ENCODE measurements around the gene PRKN. TPM values are rescaled to one million over a fixed set of nuclear protein-coding genes. Genes with fewer than 3 reads are reported as not detected.

The PRKN gene
- total RNA-seq, 1 donor from 2014 or later, result 5.7 TPM

DNA sequence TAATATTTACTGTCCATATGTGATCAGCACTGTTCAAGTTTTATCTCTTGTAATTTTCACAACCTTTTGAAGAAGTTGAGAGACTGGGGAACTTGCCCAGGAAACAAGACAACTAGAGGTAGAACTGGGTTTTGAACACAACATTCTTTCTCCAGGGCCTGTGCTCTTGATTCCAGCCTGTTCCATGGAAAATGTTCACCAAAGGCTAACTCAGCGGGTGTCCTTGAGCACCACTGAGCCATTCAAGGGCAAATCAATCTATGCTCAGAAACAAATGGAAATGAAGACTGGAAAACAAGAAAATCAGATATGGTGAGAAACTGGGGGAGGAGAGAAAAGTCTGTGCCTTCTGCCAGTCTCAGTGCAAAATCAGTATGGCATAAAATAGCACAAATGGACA, 771.5 kb downstream of the PRKN start:
- DNase-seq (ENCODE audit: low spot score), result no peak
- Mint-ChIP-seq H3K4me1 (ENCODE audit: low read depth) (no peaks in the 10 kb centered on the region), H3K27me3 (ENCODE audit: low read depth) (no peaks in the 10 kb centered on the region), H3K4me3 (ENCODE audit: unreplicated experiment) (no peak overlapping the region), H3K36me3 (ENCODE audit: low read depth) (no peaks in the 10 kb centered on the region), H3K9me3 (ENCODE audit: low read depth) (no peaks in the 10 kb centered on the region), H3K27ac (ENCODE audit: unreplicated experiment) (no peak overlapping the region)
- TF ChIP-seq, protein P1, sequence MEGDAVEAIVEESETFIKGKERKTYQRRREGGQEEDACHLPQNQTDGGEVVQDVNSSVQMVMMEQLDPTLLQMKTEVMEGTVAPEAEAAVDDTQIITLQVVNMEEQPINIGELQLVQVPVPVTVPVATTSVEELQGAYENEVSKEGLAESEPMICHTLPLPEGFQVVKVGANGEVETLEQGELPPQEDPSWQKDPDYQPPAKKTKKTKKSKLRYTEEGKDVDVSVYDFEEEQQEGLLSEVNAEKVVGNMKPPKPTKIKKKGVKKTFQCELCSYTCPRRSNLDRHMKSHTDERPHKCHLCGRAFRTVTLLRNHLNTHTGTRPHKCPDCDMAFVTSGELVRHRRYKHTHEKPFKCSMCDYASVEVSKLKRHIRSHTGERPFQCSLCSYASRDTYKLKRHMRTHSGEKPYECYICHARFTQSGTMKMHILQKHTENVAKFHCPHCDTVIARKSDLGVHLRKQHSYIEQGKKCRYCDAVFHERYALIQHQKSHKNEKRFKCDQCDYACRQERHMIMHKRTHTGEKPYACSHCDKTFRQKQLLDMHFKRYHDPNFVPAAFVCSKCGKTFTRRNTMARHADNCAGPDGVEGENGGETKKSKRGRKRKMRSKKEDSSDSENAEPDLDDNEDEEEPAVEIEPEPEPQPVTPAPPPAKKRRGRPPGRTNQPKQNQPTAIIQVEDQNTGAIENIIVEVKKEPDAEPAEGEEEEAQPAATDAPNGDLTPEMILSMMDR (IDR thresholded peaks at IDR 0.05), result no peak

DNA sequence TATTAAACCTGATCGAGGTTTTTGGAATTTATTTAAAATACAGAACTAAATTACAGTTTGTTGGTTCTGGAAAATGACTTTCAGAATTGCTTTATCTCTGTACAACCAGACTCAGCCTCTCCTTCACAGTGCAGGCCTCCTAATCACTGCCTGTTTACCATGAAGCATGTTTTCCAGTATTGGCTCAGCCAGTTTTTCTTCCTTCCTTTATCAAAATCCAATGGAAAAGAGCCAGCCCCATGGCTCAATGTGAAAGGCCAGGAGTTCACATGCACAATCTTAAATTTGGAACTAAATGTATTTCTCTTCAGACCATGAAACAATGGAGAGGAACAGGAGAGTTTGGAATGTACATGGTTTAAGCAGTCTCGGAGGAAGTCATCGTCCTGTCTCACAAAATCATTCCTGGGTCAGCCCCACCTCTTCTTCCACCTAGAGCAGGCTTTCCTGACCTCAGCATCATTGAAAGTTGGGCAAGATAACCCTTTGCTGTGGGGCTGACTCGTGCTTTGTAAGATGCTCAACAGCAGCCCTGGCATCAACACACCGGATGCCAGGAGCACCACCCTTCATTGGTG, 772.8 kb downstream of the PRKN start:
- Mint-ChIP-seq H3K9me3 (ENCODE audit: low read depth) (no peaks in the 10 kb centered on the region), H3K4me1 (ENCODE audit: low read depth) (no peaks in the 10 kb centered on the region), H3K27me3 (ENCODE audit: low read depth) (no peaks in the 10 kb centered on the region), H3K4me3 (ENCODE audit: unreplicated experiment) (no peak overlapping the region), H3K36me3 (ENCODE audit: low read depth) (peaks cover 2% of the 10 kb centered on the region), H3K27ac (ENCODE audit: unreplicated experiment) (no peak overlapping the region)
- TF ChIP-seq, protein P1 (IDR thresholded peaks at IDR 0.05), result no peak
- DNase-seq (ENCODE audit: low spot score), result no peak

DNA sequence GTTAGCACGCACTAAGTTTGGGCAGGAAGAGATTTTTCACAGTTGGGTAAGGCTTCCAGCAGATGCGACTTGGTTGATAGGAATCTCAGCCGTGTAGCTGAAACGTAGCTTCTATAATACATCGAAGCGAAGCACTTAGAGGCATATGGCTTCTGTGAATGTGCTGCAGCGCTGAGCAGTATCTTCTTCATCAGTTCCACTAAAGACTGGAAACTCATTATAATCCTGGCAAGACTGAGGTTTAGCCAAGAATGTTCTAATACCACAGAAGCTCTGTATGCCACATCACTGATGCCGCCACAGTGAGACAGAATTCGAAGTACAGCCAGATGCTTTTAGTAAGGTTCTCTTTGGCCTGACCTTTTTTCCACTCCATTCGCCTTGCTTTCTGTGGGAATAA, 773.5 kb downstream of the PRKN start:
- no peaks in the 10 kb centered on the region for H3K27me3 Mint-ChIP-seq (ENCODE audit: low read depth)
- TF ChIP-seq, protein P1 (IDR thresholded peaks at IDR 0.05), result no peak
- no peak overlapping the region for H3K4me3 Mint-ChIP-seq (ENCODE audit: unreplicated experiment)
- H3K36me3 Mint-ChIP-seq (ENCODE audit: low read depth), result peaks cover 2% of the 10 kb centered on the region
- H3K27ac Mint-ChIP-seq (ENCODE audit: unreplicated experiment), result no peak overlapping the region
- no peaks in the 10 kb centered on the region for H3K9me3 Mint-ChIP-seq (ENCODE audit: low read depth)
- DNase-seq (ENCODE audit: low spot score), result no peak
- no peaks in the 10 kb centered on the region for H3K4me1 Mint-ChIP-seq (ENCODE audit: low read depth)

DNA sequence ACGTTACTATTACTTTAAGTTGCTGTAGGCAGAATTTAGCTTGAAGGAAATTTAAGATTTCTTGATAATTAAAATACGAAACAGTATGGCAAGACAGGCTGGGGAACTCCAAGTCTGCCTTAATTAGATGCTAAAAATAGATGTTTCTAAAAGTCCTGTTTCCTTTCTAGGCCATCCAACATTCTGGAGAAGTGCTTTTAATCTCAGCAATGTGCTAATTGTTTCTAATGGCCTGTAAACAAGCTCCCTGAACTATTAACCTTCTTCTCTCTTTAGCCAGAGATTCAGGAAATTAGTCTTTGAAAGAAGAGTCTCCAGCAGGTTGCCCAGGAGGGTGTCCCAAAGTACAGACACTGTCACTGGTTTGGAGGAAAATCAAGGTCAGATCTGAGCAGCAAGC, 776.4 kb downstream of the PRKN start:
- no peak for DNase-seq (ENCODE audit: low spot score)
- no peaks in the 10 kb centered on the region for H3K4me1 Mint-ChIP-seq (ENCODE audit: low read depth)
- TF ChIP-seq, protein P1 (IDR thresholded peaks at IDR 0.05), result no peak
- peaks cover 2% of the 10 kb centered on the region for H3K36me3 Mint-ChIP-seq (ENCODE audit: low read depth)
- H3K27me3 Mint-ChIP-seq (ENCODE audit: low read depth), result no peaks in the 10 kb centered on the region
- H3K27ac Mint-ChIP-seq (ENCODE audit: unreplicated experiment), result no peak overlapping the region
- H3K9me3 Mint-ChIP-seq (ENCODE audit: low read depth), result no peaks in the 10 kb centered on the region
- H3K4me3 Mint-ChIP-seq (ENCODE audit: unreplicated experiment), result no peak overlapping the region

DNA sequence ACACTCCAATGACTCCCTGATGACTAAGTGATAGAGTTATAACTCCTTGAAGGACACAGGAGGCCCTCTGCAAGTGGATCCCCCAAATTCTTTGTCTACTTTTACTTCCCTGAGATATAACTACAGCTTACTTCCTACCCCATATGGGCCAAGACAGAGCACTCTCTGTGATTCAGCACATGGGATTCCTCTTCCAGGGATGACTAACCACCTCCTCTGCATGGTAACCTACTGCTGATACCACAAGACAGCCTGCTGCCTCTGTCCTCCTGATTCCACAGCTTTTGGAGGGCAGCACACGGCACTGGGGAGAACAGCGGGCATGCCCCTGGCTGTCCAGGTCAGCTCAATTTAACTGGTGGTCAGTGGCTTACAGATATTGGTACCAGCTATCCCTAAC, 778.0 kb downstream of the PRKN start:
- H3K9me3 Mint-ChIP-seq (ENCODE audit: low read depth), result no peaks in the 10 kb centered on the region
- H3K36me3 Mint-ChIP-seq (ENCODE audit: low read depth), result peaks cover 2% of the 10 kb centered on the region
- no peak overlapping the region for H3K4me3 Mint-ChIP-seq (ENCODE audit: unreplicated experiment)
- DNase-seq (ENCODE audit: low spot score), result no peak
- no peak overlapping the region for H3K27ac Mint-ChIP-seq (ENCODE audit: unreplicated experiment)
- TF ChIP-seq, protein P1 (IDR thresholded peaks at IDR 0.05), result no peak
- no peaks in the 10 kb centered on the region for H3K27me3 Mint-ChIP-seq (ENCODE audit: low read depth)
- no peaks in the 10 kb centered on the region for H3K4me1 Mint-ChIP-seq (ENCODE audit: low read depth)
